CD4-positive, alpha-beta T cell treated with Interleukin-6 for 4 hours (primary cell): ENCODE measurements around the gene NTSR1.

Experiments
- DNase-seq: peaks from one replicate; pipeline ENCODE4 v3.0.0-alpha.2; 2020; ENCODE audit warnings: mixed read lengths

NTSR1 gene

DNA sequence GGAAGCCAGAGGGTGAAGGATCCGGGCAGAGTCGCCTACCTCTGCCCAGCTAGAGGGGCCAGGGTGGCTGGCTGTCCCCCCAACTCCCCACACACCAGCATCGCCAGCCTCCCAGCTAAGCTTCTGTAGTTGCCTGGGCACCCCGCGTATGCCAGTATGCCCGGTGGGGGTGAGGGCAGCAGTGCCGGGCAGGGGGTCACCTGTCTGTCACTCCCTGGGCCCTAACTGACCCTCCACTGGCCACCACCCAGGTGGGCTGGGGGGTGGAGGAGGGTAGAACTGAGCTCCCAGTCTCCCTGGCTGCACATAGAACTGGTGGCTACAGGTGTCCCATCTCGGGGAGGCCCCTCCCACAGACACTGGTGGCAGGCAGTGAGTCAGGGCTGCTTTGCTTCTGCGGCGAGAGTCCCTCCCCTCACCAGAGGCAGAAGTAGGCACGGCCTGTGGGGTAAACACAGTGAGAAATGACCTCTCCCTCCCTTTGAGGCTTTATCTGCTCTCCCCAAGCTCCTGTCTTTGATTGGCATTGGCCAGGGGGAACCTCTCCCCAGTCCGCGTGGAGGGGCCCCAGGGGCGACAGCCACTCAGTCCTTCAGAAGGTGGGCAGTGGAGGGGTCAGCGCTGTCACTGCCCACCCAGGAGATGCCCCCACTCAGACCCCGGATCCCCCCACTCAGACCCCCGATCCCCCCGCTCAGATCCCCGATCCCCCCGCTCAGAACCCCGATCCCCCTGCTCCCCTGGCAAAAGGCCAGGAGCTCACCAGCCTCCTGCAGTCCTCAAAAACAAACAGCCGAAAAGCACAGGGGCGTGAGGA lies 2.5 kb downstream of the NTSR1 start:
- peak; percentile 67 for DNase-seq

DNA sequence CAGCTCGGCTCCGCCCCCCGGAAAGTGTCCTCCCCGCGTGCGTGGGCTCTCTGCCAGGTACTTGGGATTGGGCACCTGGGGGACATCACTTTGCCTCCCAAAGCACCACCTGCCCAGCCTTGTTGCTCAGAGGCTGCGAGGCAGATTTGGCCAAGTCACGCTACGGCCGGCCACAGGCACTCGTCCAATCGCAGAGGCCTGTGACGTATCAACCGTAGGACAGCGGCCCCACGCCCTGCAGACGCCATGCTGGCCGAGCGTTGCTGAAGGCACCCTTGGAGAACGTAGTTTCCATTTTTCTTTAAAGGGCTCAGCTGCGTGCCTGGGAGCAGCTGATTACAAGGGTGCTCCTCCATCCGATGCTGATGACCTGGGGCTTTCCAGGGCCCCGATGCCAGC lies 3.1 kb downstream of the NTSR1 start:
- no peak for DNase-seq

GRCh38 chr20:62712606-62713005 lies 4.0 kb downstream of the NTSR1 start:
- no peak for DNase-seq

DNA sequence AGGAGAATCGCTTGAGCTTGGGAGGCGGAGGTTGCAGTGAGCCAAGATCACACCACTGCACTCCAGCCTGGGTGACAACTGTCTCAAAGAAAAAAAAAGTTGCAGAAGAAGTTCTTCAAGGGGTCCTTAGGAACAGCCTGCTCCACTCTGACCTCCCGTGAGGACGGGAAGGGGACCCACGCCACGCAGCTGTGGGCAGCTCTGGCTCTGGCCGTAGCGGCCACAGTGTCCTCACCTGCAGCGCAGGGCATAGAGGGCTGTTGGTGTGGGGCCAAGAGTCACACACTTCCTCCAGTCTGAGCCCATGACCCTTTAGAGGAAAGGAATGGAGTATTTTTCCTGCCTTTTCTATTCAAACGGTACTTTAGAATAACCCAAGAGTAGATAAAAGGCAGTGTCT lies 5.4 kb downstream of the NTSR1 start:
- no peak for DNase-seq

GRCh38 chr20:62714799-62715198 lies 6.2 kb downstream of the NTSR1 start:
- no peak for DNase-seq

DNA sequence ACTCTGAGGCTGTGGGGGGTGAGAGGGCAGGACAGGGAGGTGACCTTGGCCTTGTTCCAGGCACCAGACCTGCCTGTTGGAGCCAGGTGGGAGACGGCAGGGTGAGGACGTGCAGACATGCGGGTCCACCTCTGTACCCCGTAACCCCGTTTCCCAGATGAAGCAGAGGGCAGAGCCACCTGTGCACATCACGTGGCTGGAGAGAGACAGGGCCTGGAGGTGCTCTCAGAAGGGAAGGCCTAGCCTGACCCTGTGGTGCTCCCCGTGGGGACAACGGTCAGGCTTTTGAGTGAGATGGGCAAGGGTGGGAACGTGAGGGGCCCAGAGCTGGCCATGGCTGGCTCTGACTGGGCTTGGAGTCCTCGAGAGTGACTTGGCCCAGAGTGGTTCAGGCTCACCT lies 6.6 kb downstream of the NTSR1 start:
- no peak for DNase-seq

DNA sequence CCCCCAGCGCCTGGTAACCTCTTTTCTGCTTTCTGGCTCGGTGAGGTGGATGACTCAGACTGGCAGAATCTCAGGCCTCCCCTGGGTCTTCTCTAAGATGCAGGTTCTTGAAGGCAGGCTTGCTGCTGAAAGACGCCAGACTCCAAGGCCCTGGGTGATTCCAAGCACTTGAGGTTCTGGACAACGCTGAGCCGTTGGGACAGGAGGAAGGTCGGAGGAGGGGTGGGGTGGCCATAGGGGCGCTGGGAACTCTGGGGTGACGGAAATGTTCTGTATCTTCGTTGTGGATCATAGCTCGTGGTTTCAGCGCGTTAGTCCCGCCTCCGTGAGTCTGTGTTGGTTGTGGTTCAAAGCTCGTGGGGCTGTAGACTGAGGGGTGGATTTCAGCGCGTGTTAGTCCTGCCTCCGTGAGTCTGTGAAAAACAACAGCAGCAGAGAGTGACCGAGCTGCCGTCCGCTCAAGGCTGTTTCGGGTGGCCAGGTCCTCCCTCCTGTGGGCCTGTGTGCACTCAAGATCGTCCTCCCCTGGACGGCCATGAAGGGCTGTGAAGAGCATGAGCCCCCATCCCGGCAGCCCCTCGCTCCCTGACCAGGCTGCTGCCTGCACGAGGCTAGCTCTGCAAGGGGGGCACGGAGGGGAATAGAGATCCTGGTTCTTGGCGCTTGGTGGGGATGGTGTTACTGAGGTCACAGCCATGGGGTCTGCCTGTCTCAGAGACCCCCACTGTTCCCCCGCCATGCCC lies 7.7 kb downstream of the NTSR1 start:
- peak; percentile 82 for DNase-seq

GRCh38 chr20:62716941-62717310 lies 8.3 kb downstream of the NTSR1 start:
- DNase-seq = no peak

GRCh38 chr20:62717933-62718332 lies 9.3 kb downstream of the NTSR1 start:
- DNase-seq = no peak

DNA sequence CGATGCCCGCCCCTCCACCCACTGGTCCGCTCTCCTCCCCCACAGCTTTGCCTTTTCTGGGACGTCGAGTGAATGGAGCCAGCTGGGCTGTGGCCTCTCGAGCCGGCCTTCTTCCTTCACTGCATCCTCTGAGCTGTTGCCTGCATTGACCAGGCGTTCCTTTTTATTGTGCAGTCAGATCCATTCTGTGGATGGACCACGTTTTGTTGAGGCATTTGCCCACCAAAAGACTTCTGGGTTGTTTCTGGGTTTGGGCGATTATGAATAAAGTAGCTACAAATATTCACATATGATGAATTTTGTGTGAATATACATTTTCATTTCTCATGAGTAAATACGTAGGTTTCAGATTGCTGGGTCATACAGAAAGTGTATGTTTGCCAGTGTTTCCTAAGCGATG lies 9.9 kb downstream of the NTSR1 start:
- no peak for DNase-seq

GRCh38 chr20:62719250-62719935 lies 10.8 kb downstream of the NTSR1 start:
- no peak for DNase-seq

- DNase-seq = no peak
Measured at GRCh38 chr20:62721511-62722370, 13.1 kb downstream of the NTSR1 start.

- DNase-seq = no peak
Measured at GRCh38 chr20:62722627-62723026, 14.0 kb downstream of the NTSR1 start.

DNA sequence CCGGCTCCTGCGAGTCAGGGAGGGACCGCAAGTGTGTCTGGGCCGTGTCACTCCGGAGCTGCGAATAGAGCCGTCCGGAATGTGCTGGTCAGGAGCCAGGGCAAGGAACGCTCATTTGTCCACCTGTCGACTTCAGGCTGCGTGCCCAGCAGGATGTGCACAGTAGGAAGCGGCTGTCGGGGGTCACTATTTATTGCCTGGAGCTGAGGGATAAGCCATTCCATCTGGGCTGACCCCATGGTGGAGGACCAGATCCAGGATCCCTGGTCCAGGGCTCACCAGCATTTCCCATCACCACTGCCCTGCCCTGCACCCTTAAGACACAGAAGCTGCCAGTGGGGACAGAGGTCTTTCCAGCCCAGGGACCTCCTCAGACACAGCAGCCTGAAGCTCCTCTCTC lies 14.7 kb downstream of the NTSR1 start:
- no peak for DNase-seq

- no peak for DNase-seq
Measured at GRCh38 chr20:62723768-62724450, 15.3 kb downstream of the NTSR1 start.

- peak; percentile 0 for DNase-seq
Measured at GRCh38 chr20:62724692-62725595, 16.3 kb downstream of the NTSR1 start.

- DNase-seq = no peak
Measured at GRCh38 chr20:62725596-62726268, 17.1 kb downstream of the NTSR1 start.

GRCh38 chr20:62726276-62726675 lies 17.6 kb downstream of the NTSR1 start:
- no peak for DNase-seq

DNA sequence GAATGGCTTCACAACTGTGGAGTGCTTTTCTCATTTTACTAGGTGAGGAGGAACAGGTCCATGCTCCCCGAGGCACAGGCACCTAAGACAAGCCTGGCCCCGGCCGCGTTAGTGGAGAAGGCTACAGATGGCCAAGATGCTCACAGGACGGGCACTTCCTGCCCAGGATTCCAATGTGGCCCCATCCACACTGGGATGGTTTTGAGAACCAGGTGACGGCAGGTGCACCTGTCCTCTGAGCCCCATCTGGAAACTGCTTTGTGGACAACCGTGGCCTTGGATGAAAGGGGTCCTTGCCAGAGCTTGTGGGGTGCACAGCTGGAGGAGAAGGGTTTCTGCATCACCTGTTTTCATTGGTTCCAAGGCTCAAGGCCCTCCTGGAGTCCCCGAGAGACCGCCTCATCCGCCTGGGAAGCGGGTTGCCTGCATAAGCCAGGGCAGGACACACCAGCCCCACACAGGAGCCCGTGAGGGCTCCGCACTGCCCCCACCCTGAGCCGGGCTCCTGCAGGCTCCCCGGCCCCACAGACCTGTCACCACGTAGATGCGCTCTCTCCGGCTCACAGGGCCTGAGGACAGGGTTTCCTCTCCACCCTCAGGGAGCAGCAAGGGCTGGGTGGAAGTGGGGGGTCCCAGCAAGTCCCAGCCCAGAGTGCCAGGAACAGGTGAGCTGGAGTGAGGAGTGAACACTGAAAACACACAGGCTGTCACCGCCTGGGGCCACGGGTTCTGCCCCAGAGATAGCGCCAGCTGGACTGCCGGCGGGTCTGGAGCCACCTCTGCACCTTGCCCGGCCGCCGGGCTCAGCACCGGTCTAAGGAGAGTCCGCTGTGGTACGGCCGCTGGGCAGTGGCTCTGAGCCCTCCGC lies 18.3 kb downstream of the NTSR1 start:
- DNase-seq = peak; percentile 0
